Thyroid gland (tissue), 4 donors: Measurements from ENCODE around the gene BTBD2. TPM values are rescaled to one million over a fixed set of nuclear protein-coding genes. Genes with fewer than 3 reads are reported as not detected.
A peak's percentile ranks its signal among the peaks of the same experiment; 100 is the strongest.

Experiments used
- DNase-seq, 2 donors: peaks; one replicate each; pipeline ENCODE4 v3.0.0-alpha.2; 2019
- H3K27ac ChIP-seq, 3 donors: fragments of 200-600 bp; sonication (generic); 1 replicate in 2 of 3; 2 replicates in 1 of 3; pipeline ENCODE4 v1.5.1; 2016 to 2019; ENCODE audit warnings: mild to moderate bottlenecking in 1 of 3, moderate library complexity in 1 of 3
- H3K27me3 ChIP-seq: fragments of 200-600 bp; sonication (generic); one replicate; pipeline ENCODE4 v1.5.1; 2019
- H3K36me3 ChIP-seq, 2 donors: fragments of 200-600 bp; sonication (generic); one replicate each; pipeline ENCODE4 v1.5.1; 2016 to 2019
- H3K4me1 ChIP-seq, 2 donors: fragments of 200-600 bp; sonication (generic); one replicate each; pipeline ENCODE4 v1.5.1; 2017 to 2019
- H3K4me3 ChIP-seq, 3 donors: fragments of 200-600 bp; sonication (generic); replicated peaks in 1 of 3; 1 replicate in 2 of 3; 2 replicates in 1 of 3; pipeline ENCODE4 v1.5.1; 2016; ENCODE audit warnings: mild to moderate bottlenecking in 1 of 3
- H3K9me3 ChIP-seq: fragments of 200-600 bp; sonication (generic); one replicate; pipeline ENCODE4 v1.5.1; 2017
- CTCF ChIP-seq, 6 experiments: fragments of 200-600 bp in 3 of 6; fragments of 450-650 bp in 3 of 6; sonication (generic) in 3 of 6; IDR thresholded peaks; one replicate each; pipeline ENCODE4 v1.5.1; 2016 to 2019; ENCODE audit warnings: antibody characterized with exemption in 6 of 6, mild to moderate bottlenecking in 2 of 6, inconsistent platforms in 1 of 6, moderate library complexity in 1 of 6
- POLR2A ChIP-seq, 2 donors: fragments of 450-650 bp; IDR thresholded peaks; one replicate each; pipeline ENCODE4 v1.6.1; 2017; ENCODE audit warnings: antibody characterized with exemption in 2 of 2, mild to moderate bottlenecking in 2 of 2, moderate library complexity in 1 of 2
- WGBS, 2 donors: methylation state at CpG; one replicate each; pipeline ENCODE4 v1.1.5; 2017; 5-methylcytosine and 5-hydroxymethylcytosine counted together
- intact Hi-C: fragments of 100-400 bp; cut with DNase I; formaldehyde crosslinking; loops from one replicate; pipeline ENCODE4 v1.15.1; 2023
- total RNA-seq, 4 donors: library from RNA; depleted of rRNA; stranded (reverse); fragments of >200 nt; gene quantifications; one replicate each; pipeline ENCODE4 v1.2.3, GENCODE V29; 2016

Gene BTBD2
- total RNA-seq, 4 donors from 2014 or later, result 74.8 to 89.9 (median 76.2) TPM

- Histone ChIP-seq H3K27me3 (no peaks in the 10 kb centered on the region), H3K36me3 (peaks cover 12 to 23% of the 10 kb centered on the region in 2 donors), H3K27ac (peak overlapping the region; percentile 95 to 100 (median 96)), H3K9me3 (no peaks in the 10 kb centered on the region), H3K4me3 (peak overlapping the region; percentile 76 to 98 (median 98)), H3K4me1 (peaks cover 49 to 73% of the 10 kb centered on the region in 2 donors)
- WGBS, 2 donors, result 0% methylated on average over 1 of the region's 49 CpGs; no CpG with 5 or more reads in 1 of the 2 donors
- TF ChIP-seq POLR2A (IDR thresholded peaks at IDR 0.05), result no peak
- TF ChIP-seq CTCF (IDR thresholded peaks at IDR 0.05), result no peak
- intact Hi-C loops, result no loop called here
- DNase-seq, result peak in 1 of 2 donors; percentile 30
Observed at GRCh38 chr19:2050349-2050990, 35.0 kb upstream of the BTBD2 start.

DNA sequence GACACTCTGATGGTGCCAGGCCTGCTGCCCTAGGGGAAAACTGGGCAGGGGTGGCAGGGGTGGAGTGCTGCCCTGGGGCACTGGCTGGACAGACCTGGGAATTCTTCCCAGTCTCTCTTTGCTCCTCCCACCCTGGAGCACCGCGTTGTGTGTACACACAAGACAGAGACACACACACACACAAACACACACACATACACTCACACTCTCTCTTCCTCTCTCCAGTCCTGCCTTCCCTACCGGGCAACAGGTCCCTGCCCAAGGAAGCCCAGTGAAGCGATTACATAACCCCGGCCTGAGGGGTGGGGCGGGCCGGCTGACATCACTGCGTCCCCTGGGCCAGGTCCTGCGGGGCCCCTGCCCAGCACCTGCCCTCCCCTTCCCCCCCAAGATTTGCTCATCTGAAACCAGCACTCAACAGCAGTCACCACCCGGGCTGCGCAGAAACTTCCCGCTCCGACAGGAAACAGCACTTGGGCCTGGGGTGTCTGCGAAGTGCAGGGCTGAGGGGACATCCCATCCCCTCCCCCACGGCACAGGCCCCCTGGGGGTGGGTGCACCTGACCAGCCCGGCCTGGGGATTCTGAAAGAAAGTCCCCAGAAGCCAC, 34.3 kb upstream of the BTBD2 start:
- Histone ChIP-seq H3K27me3 (no peaks in the 10 kb centered on the region), H3K4me3 (peak overlapping the region; percentile 76 to 98 (median 98)), H3K9me3 (no peaks in the 10 kb centered on the region), H3K36me3 (peaks cover 19 to 24% of the 10 kb centered on the region in 2 donors), H3K4me1 (peaks cover 52 to 74% of the 10 kb centered on the region in 2 donors), H3K27ac (peak overlapping the region; percentile 95 to 100 (median 96))
- no peak for TF ChIP-seq CTCF (IDR thresholded peaks at IDR 0.05)
- peak; percentile 87 to 91 for TF ChIP-seq POLR2A (IDR thresholded peaks at IDR 0.05)
- intact Hi-C loops, result no loop called here
- peak; percentile 95 to 97 for DNase-seq
- 0% methylated on average over 5 to 9 of the region's 16 CpGs for WGBS, 2 donors

DNA sequence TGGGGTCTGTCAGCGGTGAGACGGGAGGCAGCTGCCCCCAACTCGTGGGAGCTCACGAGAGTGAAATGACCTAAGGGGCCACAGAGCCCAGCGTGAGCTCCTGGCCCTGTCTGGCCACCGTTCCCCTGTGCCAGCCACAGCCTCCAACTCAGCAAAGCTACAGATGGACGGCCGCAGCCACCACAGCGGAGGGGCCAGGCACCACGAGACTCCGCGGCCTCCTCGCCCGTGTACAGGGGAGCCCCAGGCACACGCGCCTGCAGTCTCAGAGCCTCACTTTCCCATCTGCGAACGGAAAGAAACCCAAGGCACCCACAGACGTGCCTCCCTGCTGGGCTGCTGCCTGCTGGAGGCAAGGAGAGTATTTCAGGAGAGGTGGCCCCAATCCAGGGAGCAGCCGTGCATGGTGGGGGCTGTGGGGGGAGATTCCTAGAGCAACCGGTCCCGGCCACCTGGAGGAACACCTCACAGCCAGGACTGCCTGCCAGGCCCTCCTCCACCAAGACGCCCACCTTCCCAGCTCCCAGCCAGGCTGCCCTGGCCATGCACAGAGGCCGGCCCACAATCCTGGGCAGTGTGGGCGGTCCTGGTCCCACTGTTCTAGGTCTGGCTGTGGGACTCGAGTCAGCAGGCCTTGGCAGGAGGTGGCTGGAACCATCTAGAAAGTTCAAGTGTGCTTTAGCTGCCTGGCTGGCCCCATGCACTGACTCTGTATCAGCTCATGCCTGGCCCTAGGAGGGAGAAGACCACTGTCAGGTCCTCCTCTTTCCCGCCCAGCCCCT, 33.6 kb upstream of the BTBD2 start:
- Histone ChIP-seq H3K36me3 (peaks cover 19 to 24% of the 10 kb centered on the region in 2 donors), H3K9me3 (no peaks in the 10 kb centered on the region), H3K4me3 (peak overlapping the region in 1 of 3 donors; percentile 76), H3K27me3 (no peaks in the 10 kb centered on the region), H3K27ac (peak overlapping the region; percentile 95 to 100 (median 96)), H3K4me1 (peaks cover 54 to 74% of the 10 kb centered on the region in 2 donors)
- 14 to 16% methylated on average over 5 to 10 of the region's 27 CpGs for WGBS, 2 donors
- peak; percentile 92 to 93 for DNase-seq
- intact Hi-C loops, result no loop called here
- no peak for TF ChIP-seq CTCF (IDR thresholded peaks at IDR 0.05)
- TF ChIP-seq POLR2A (IDR thresholded peaks at IDR 0.05), result no peak

DNA sequence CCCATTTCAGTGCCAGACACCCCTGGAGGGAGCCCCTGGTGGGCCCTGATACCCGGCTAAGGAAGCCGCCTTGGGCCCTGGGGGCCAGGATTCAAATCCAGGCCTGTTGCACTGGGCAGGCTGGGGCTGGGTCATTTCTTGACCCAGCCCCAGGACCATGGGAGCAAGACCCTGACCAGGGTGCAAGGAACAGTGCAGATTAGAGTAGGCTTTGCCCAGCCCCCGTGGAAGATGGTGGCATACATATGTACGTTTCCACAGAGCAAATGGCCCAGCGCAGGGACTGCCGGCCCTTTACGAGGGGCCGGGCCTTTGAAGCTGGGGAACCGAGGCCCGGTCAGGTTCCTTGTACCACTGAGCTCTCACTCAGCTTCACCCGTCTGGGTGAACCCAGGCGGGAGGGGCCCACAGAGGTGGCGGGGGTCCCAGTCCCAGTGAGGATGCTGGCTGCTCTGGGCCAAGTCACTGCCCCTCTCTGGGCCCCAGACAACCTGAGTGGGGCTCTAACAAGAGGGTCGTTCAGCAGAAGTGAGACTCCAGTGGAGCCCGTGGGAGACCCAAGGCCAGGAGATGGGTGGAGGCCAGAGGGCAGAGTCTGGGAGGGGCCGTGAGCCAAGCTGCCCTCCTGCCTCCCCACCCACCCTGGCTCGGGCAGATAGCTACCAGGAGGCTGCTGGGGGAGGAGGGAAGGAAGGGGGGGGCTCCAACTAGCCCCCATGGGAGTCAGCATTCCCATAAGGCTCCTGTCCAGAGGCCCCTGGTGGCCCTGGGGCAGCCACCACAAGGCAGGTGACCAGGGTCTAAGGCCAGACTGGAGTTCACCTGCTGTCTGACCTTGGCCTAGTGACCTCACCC, 32.8 kb upstream of the BTBD2 start:
- intact Hi-C loops, result no loop called here
- Histone ChIP-seq H3K4me3 (peak overlapping the region in 1 of 3 donors; percentile 76), H3K4me1 (peaks cover 58 to 74% of the 10 kb centered on the region in 2 donors), H3K27ac (peak overlapping the region; percentile 95 to 100 (median 96)), H3K36me3 (peaks cover 21 to 27% of the 10 kb centered on the region in 2 donors), H3K9me3 (no peaks in the 10 kb centered on the region), H3K27me3 (no peaks in the 10 kb centered on the region)
- TF ChIP-seq CTCF (IDR thresholded peaks at IDR 0.05) (no peak), POLR2A (IDR thresholded peaks at IDR 0.05) (no peak)
- no peak for DNase-seq
- WGBS, 2 donors, result 85% methylated on average over 12 of the region's 17 CpGs; no CpG with 5 or more reads in 1 of the 2 donors
